ENCODE data around the gene GJC2. TPM values are rescaled to one million over a fixed set of nuclear protein-coding genes. Genes with fewer than 3 reads are reported as not detected.

GJC2 gene
- total RNA-seq, 5 donors from 2014 or later (not counting 1 experiment from before 2014, with no cell fraction given): 1.1 to 3.1 (median 1.6) TPM

DNA sequence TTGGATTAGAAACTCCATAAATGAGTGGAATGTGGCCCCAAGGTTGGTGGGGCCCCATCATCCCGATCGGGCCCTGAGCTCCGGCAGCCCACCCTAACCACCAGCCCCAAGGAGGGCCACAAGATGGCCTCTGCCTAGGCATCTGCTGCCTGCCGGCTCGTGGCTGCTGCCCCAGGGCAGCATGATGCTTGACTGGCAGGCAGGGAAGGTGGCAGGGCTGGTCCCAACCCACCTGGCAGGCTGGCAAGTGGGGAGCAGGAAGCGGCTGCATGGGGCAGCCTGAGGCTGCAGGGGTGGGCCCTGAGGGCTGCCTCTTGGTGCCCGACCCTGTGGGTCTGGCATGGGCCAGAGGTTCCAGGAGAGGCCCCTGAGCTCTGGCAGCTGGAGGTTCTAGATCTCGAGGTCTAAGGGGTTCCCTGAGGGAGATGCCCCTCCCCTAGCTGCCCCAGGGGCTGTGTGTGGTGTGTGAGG lies 760 bp upstream of the GJC2 start:
- no peak overlapping the region for H3K27ac Mint-ChIP-seq
- CTCF ChIA-PET: interaction anchor here in 1 of 2 donors (0.8 kb wide), 1 partner anchor 16 kb away, joined by 3 read pairs; the partner anchor contains the start of gene IBA57
- ATAC-seq (replicated peaks in 1 of 4) (no peak), DNase-seq (no peak)
- peaks cover 9 to 12% (median 11%) of the 10 kb centered on the region in 3 donors for H3K4me1 Mint-ChIP-seq
- H3K9me3 ChIP-seq: no peaks in the 10 kb centered on the region
- H3K4me3 Mint-ChIP-seq: no peak overlapping the region
- peaks cover 0 to 36% of the 10 kb centered on the region in 2 experiments for H3K4me1 ChIP-seq (ENCODE audit: control insufficient read depth in 1 of 2, extremely low read depth in 1 of 2, insufficient read depth in 2 of 2, low read length in 2 of 2)
- peaks cover 0 to 2% of the 10 kb centered on the region in 2 experiments for H3K27me3 ChIP-seq (replicated peaks in 1 of 2; ENCODE audit: control insufficient read depth in 2 of 2, extremely low read depth in 1 of 2, insufficient read depth in 2 of 2, low read length in 1 of 2)
- H3K36me3 ChIP-seq (ENCODE audit: control insufficient read depth in 2 of 2, extremely low read depth in 1 of 2, insufficient read depth in 1 of 2, low read length in 1 of 2): peaks cover 8 to 44% of the 10 kb centered on the region in 2 donors
- POLR2A ChIA-PET: interaction anchor here in 1 of 2 donors (0.6 kb wide), 1 partner anchor 18 kb away, joined by 5 read pairs; no protein-coding TSS in a partner anchor
- no peak overlapping the region for H3K4me3 ChIP-seq (ENCODE audit: control insufficient read depth in 1 of 2, extremely low read depth in 1 of 2, low read length in 1 of 2)
- no peaks in the 10 kb centered on the region for H3K27me3 Mint-ChIP-seq
- H3K36me3 Mint-ChIP-seq: peaks cover 3% of the 10 kb centered on the region
- H3K9me3 Mint-ChIP-seq: no peaks in the 10 kb centered on the region
- 97% methylated on average over 6 of the region's 8 CpGs for WGBS (ENCODE audit: insufficient coverage)
- no peak overlapping the region for H3K27ac ChIP-seq (ENCODE audit: low read length)

DNA sequence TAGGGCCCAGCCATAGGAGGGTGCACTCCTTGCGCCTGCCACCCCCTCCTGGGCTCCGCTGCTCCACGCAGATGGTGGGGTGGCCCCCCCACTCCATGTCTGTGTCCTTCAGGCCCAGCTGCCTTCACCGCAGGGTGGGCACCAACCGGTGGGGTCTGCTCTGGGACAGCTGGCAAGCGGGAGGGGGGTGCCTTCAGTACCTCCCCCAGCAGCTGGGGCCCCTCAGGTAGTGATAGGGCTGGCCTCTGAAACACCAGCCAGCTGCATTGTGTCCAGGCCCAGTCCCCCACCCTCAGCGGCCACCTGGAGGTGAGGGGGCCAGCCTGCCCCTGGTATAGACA lies 360 bp downstream of the GJC2 start:
- Histone ChIP-seq H3K9me3 (no peaks in the 10 kb centered on the region), H3K27me3 (replicated peaks in 1 of 2; ENCODE audit: control insufficient read depth in 2 of 2, extremely low read depth in 1 of 2, insufficient read depth in 2 of 2, low read length in 1 of 2) (peaks cover 0 to 2% of the 10 kb centered on the region in 2 experiments), H3K27ac (ENCODE audit: low read length) (no peak overlapping the region), H3K4me3 (ENCODE audit: control insufficient read depth in 1 of 2, extremely low read depth in 1 of 2, low read length in 1 of 2) (no peak overlapping the region), H3K4me1 (ENCODE audit: control insufficient read depth in 1 of 2, extremely low read depth in 1 of 2, insufficient read depth in 2 of 2, low read length in 2 of 2) (peaks cover 0 to 34% of the 10 kb centered on the region in 2 experiments), H3K36me3 (ENCODE audit: control insufficient read depth in 2 of 2, extremely low read depth in 1 of 2, insufficient read depth in 1 of 2, low read length in 1 of 2) (peaks cover 8 to 44% of the 10 kb centered on the region in 2 donors)
- Mint-ChIP-seq H3K27me3 (no peaks in the 10 kb centered on the region), H3K27ac (no peak overlapping the region), H3K4me3 (no peak overlapping the region), H3K36me3 (peaks cover 3% of the 10 kb centered on the region), H3K4me1 (peaks cover 9 to 12% (median 9%) of the 10 kb centered on the region in 3 donors), H3K9me3 (no peaks in the 10 kb centered on the region)
- ATAC-seq (replicated peaks in 1 of 4) (no peak), DNase-seq (no peak)
- WGBS (ENCODE audit: insufficient coverage): 94% methylated on average over 5 of the region's 7 CpGs
- ChIA-PET POLR2A (interaction anchor here in 1 of 2 donors (0.6 kb wide), 2 partner anchors 48 to 143 kb away, joined by 3 to 5 read pairs; no protein-coding TSS in a partner anchor), CTCF (no interaction called here)

DNA sequence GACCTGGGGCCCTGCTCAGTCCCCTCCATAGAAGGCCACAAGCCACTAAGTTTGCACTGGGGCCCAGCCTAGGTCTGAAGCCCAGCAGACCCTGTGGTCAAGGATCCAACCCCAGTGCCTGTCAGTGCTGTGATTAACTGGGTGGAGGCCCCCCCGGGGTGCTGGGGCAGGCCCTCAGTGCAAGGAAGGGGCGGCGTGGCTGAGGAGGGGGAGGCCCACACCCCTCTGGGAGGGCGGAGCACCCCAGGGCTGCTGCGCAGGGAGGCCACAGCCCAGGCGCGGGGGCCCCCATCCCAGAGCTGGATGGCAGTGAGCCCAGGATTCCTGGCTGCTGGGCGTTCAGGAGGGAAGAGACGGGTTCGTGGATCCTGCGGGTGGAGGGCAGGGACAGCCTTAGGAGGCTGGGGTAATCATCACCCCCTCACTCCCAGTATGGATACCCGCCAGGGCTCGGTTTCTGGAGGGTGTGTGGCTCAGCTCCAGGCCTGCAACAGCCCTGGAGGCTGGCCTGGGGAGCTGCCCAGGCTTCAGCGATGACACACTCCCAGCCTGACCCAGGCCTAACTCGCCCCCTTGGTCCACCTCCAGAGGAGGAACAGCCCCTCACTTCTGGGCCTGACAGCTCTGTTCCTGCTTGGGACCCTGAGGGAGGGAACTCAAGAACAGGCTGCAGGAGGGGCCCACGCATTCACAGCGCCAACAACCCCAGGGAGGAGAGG lies 890 bp downstream of the GJC2 start:
- Histone ChIP-seq H3K27me3 (replicated peaks in 1 of 2; ENCODE audit: control insufficient read depth in 2 of 2, extremely low read depth in 1 of 2, insufficient read depth in 2 of 2, low read length in 1 of 2) (peaks cover 0 to 6% of the 10 kb centered on the region in 2 experiments), H3K36me3 (ENCODE audit: control insufficient read depth in 2 of 2, extremely low read depth in 1 of 2, insufficient read depth in 1 of 2, low read length in 1 of 2) (peaks cover 3 to 43% of the 10 kb centered on the region in 2 donors), H3K4me3 (ENCODE audit: control insufficient read depth in 1 of 2, extremely low read depth in 1 of 2, low read length in 1 of 2) (no peak overlapping the region), H3K9me3 (no peaks in the 10 kb centered on the region), H3K27ac (ENCODE audit: low read length) (no peak overlapping the region), H3K4me1 (ENCODE audit: control insufficient read depth in 1 of 2, extremely low read depth in 1 of 2, insufficient read depth in 2 of 2, low read length in 2 of 2) (peaks cover 3 to 34% of the 10 kb centered on the region in 2 experiments)
- Mint-ChIP-seq H3K9me3 (no peaks in the 10 kb centered on the region), H3K4me3 (no peak overlapping the region), H3K27ac (no peak overlapping the region), H3K27me3 (no peaks in the 10 kb centered on the region), H3K36me3 (peaks cover 3% of the 10 kb centered on the region), H3K4me1 (peaks cover 8 to 15% (median 12%) of the 10 kb centered on the region in 3 donors)
- DNase-seq: no peak
- peak in 1 of 4 experiments; percentile 4 for ATAC-seq (replicated peaks in 1 of 4)
- 98% methylated on average over 8 of the region's 17 CpGs for WGBS (ENCODE audit: insufficient coverage)
- POLR2A ChIA-PET: interaction anchor here in 1 of 2 donors (0.6 kb wide), 1 partner anchor 48 kb away, joined by 3 read pairs; no protein-coding TSS in a partner anchor
- CTCF ChIA-PET: no interaction called here

DNA sequence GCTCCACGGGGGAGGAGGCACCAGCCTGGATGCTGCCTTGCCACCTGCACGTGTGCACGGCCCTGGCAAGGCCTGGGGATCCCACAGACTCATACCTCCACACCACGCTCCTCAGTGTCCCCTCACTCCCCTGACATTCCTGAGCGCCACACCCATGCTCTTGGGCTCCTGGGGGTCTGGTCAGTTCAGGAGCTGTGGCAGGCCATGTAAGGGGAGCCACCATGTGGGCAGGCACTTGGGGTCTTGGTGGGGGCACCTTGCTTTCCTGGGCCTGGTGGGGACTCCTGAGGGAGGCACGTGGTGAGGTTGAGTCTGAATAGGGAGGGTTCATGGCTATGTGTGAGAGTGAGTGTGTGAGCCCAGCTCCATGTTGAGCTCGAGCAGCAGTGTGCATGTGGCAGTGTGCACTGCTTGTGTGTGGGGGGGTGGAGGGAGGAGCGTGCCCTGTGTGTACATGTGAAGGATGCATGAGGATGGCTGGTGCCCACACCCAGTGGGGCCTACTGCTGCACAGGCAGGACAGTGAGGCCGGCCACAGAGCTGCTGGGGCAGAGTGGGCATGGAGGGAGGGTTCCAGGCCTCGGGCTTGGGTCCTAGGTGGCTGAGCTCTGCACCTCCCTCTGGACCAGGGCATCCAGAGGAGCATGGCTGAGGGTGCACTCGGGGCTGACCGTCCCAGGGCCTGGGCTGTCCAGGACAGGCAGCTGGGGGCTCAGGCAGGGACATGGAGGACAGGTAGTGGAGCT lies 1.6 kb downstream of the GJC2 start:
- peak in 2 of 4 experiments; percentile 11 to 13 for ATAC-seq (replicated peaks in 1 of 4)
- Histone ChIP-seq H3K4me3 (ENCODE audit: control insufficient read depth in 1 of 2, extremely low read depth in 1 of 2, low read length in 1 of 2) (no peak overlapping the region), H3K9me3 (no peaks in the 10 kb centered on the region), H3K27me3 (replicated peaks in 1 of 2; ENCODE audit: control insufficient read depth in 2 of 2, extremely low read depth in 1 of 2, insufficient read depth in 2 of 2, low read length in 1 of 2) (peaks cover 0 to 6% of the 10 kb centered on the region in 2 experiments), H3K4me1 (ENCODE audit: control insufficient read depth in 1 of 2, extremely low read depth in 1 of 2, insufficient read depth in 2 of 2, low read length in 2 of 2) (peaks cover 7 to 35% of the 10 kb centered on the region in 2 experiments), H3K27ac (ENCODE audit: low read length) (no peak overlapping the region), H3K36me3 (ENCODE audit: control insufficient read depth in 2 of 2, extremely low read depth in 1 of 2, insufficient read depth in 1 of 2, low read length in 1 of 2) (peaks cover 0 to 36% of the 10 kb centered on the region in 2 donors)
- 88% methylated on average over 8 of the region's 12 CpGs for WGBS (ENCODE audit: insufficient coverage)
- no peaks in the 10 kb centered on the region for H3K9me3 Mint-ChIP-seq
- H3K4me1 Mint-ChIP-seq: peaks cover 10 to 17% (median 12%) of the 10 kb centered on the region in 3 donors
- no peak overlapping the region for H3K27ac Mint-ChIP-seq
- H3K27me3 Mint-ChIP-seq: no peaks in the 10 kb centered on the region
- ChIA-PET CTCF (no interaction called here), POLR2A (interaction anchor here in 1 of 2 donors (0.7 kb wide), 1 partner anchor 14 kb away, joined by 3 read pairs; the partner anchor contains the start of gene IBA57)
- peak in 1 of 35 experiments; percentile 2 for DNase-seq
- no peak overlapping the region for H3K4me3 Mint-ChIP-seq
- peaks cover 3% of the 10 kb centered on the region for H3K36me3 Mint-ChIP-seq

DNA sequence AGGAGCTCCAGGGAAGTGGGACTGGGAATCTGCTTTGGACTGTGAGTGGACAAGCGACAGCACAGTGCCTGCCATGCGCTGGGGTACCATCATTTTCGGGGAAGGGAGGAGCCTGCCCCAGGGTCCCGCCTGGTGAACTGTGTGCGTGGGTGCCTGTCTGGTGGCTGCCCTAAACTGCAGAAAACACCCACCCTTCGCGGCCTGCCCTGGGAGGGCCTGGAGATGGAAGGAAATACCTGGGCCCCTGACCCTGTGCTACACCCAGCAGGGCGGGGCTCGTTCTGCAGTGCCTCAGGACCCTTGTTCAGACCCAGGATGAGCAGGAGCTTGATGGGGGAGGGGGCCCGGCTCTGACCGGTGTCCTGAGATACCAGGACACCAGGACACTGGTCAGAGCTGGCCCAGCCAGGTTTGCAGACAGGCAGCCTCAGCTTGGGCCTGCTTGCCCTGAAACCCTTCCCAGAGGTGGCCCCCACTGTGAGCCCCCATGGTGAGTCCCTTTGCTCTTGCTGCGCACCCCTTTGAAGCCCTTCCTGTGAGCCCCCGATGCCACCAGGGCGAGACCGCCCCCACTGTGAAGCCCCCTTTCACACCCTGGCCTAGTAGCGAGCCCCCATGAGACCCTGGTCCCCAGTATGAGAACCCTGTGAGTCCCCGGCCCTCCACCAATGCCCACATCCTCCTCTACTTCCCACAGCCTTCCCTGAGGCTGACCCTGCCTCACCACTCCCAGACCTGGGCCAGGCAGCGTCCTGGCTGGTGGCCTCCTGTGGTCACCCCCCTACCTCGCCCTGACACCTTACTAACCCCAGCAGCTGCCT lies 2.6 kb downstream of the GJC2 start:
- ATAC-seq (replicated peaks in 1 of 4): no peak
- ChIA-PET POLR2A (interaction anchor here in 1 of 2 donors (0.7 kb wide), 1 partner anchor 13 kb away, joined by 3 read pairs; the partner anchor contains the start of gene IBA57), CTCF (no interaction called here)
- H3K36me3 Mint-ChIP-seq: no peaks in the 10 kb centered on the region
- peak overlapping the region in 1 of 2 donors; percentile 64 for H3K27ac Mint-ChIP-seq
- WGBS (ENCODE audit: insufficient coverage): 91% methylated on average over 9 of the region's 19 CpGs
- H3K4me3 Mint-ChIP-seq: no peak overlapping the region
- H3K4me1 ChIP-seq (ENCODE audit: control insufficient read depth in 1 of 2, extremely low read depth in 1 of 2, insufficient read depth in 2 of 2, low read length in 2 of 2): peaks cover 12 to 44% of the 10 kb centered on the region in 2 experiments
- H3K27me3 Mint-ChIP-seq: no peaks in the 10 kb centered on the region
- no peak overlapping the region for H3K27ac ChIP-seq (ENCODE audit: low read length)
- H3K4me1 Mint-ChIP-seq: peaks cover 12 to 22% (median 13%) of the 10 kb centered on the region in 3 donors
- H3K9me3 ChIP-seq: no peaks in the 10 kb centered on the region
- peaks cover 0 to 13% of the 10 kb centered on the region in 2 experiments for H3K27me3 ChIP-seq (replicated peaks in 1 of 2; ENCODE audit: control insufficient read depth in 2 of 2, extremely low read depth in 1 of 2, insufficient read depth in 2 of 2, low read length in 1 of 2)
- H3K36me3 ChIP-seq (ENCODE audit: control insufficient read depth in 2 of 2, extremely low read depth in 1 of 2, insufficient read depth in 1 of 2, low read length in 1 of 2): peaks cover 0 to 27% of the 10 kb centered on the region in 2 donors
- H3K9me3 Mint-ChIP-seq: no peaks in the 10 kb centered on the region
- DNase-seq: peak in 1 of 35 experiments; percentile 2
- H3K4me3 ChIP-seq (ENCODE audit: control insufficient read depth in 1 of 2, extremely low read depth in 1 of 2, low read length in 1 of 2): no peak overlapping the region

Measured in T-cell (primary cell).